ENCODE data around the gene CYP27C1. TPM values are rescaled to one million over a fixed set of nuclear protein-coding genes. Genes with fewer than 3 reads are reported as not detected.
"Not testable (repeated sequence)": the region's sequence is repeated elsewhere in the genome, so short reads cannot be mapped to it uniquely, and the experiment has no call there.

The CYP27C1 gene
- total RNA-seq, result not detected in 2 replicates

- intact Hi-C loops (cut with micrococcal nuclease), result no loop called here
Observed at GRCh38 chr2:127220102-127220767, at the start of gene CYP27C1. Gene CYP27C1, minus strand, starts transcription at chr2:127220299. Its CDS starts 29 bp downstream, at chr2:127220270.

- intact Hi-C loops (cut with micrococcal nuclease), result no loop called here
Observed at GRCh38 chr2:127261804-127262406, 41.8 kb upstream of the CYP27C1 start.

GRCh38 chr2:127259355-127259754, 39.3 kb upstream of the CYP27C1 start:
- intact Hi-C loops (cut with micrococcal nuclease), result no loop called here

GRCh38 chr2:127256866-127257265, 36.8 kb upstream of the CYP27C1 start:
- intact Hi-C loops (cut with micrococcal nuclease), result no loop called here

DNA sequence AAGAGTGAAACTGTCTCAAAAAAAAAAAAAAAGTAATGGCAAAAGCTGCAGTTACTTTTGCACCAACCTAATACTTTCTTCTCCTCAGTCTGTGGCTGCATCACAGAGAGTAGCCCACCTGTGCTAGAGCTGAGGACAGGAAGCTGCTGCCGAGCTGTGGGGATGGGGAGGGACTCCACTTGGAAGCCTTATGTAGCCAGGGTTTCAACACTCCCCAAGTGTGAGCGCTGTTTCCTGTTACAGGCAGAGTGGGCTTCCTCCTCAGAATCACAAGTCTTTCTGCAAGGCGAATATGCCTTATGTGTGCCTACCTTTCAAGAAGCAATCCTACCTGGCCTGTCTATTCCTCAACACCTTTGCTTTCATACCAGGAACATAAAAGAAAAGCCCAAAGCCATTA, 36.3 kb upstream of the CYP27C1 start:
- intact Hi-C loops (cut with micrococcal nuclease), result no loop called here

DNA sequence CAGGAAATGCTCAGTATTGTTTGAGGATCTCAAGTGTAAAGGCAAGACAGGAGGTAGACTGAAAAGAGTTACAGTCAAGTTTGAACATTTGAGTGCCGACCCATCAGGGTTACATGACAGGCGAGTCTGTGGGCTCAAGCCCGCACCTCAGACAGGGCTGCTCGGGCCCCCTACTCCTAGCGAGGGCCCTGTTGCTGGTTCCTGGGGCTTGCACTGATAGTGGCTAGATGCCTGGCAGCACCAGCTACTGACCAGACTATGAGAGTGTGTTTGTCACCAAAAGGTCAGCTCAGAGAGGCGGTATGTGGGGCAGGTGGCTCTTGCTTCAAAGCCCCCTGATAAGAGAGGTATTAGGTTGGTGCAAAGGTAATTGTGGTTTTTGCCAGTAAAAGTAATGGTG, 35.6 kb upstream of the CYP27C1 start:
- intact Hi-C loops (cut with micrococcal nuclease), result no loop called here

- intact Hi-C loops (cut with micrococcal nuclease), result no loop called here
Observed at GRCh38 chr2:127255146-127255545, 35.0 kb upstream of the CYP27C1 start.

DNA sequence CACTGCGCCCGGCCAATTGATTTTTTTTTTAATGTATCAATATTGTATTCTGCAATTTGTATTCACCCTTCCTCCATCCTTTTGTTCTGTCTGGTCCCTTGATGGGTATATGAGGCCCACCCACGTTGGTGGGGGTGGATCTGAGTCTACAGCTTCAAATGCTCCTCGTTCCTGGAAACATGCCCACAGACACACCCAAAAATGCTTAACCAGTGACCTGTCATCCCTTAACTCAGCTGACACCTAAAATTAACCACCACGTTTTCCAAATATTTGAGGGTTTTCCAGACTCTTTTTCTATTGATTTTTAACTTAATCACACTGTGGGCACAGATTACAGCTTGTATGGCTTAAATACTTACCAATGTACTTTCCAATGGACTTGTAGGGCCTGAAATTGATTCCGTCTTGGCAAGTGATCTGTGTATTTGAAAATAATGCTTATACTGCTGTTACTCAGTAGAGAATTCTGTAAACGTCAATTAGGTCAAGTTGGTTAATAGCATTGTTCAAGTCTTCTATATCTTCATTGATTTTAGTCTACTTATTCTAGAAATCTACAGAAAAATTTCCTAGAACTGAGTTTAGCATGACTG, 34.4 kb upstream of the CYP27C1 start:
- intact Hi-C loops (cut with micrococcal nuclease), result no loop called here

GRCh38 chr2:127241184-127241583, 21.1 kb upstream of the CYP27C1 start:
- intact Hi-C loops (cut with micrococcal nuclease), result not testable (repeated sequence)

- intact Hi-C loops (cut with micrococcal nuclease), result no loop called here
Observed at GRCh38 chr2:127239395-127239794, 19.3 kb upstream of the CYP27C1 start.

- intact Hi-C loops (cut with micrococcal nuclease), result not testable (repeated sequence)
Observed at GRCh38 chr2:127237768-127238167, 17.7 kb upstream of the CYP27C1 start.

DNA sequence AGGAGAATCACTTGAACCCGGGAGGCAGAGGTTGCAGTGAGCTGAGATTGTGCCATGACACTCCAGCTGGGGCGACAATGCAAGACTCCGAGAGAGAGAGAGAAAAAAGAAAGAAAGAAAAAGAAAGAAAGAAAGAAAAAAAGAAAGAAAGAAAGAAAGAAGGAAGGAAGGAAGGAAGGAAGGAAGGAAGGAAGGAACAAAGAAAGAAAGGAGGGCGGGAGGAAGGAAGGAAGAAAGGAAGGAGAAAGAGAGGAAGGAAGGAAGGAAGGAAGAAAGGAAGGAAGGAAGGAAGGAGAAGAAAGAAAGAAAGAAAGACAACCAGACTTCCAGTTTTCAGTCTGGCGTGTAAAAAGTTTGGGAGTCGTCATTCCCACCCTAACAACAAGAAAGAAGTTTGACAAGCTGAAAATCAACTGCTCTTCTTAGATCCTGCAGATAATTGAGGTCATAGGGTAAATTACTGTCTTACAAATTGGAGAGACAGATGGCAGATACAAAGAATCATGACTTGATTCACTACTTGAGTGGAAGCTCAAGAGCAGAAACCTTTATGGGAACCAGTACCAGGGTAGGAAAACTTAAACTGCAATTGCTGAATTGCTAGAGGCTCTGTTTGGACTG, 15.1 kb upstream of the CYP27C1 start:
- intact Hi-C loops (cut with micrococcal nuclease), result no loop called here

GRCh38 chr2:127233710-127234109, 13.6 kb upstream of the CYP27C1 start:
- intact Hi-C loops (cut with micrococcal nuclease), result no loop called here

DNA sequence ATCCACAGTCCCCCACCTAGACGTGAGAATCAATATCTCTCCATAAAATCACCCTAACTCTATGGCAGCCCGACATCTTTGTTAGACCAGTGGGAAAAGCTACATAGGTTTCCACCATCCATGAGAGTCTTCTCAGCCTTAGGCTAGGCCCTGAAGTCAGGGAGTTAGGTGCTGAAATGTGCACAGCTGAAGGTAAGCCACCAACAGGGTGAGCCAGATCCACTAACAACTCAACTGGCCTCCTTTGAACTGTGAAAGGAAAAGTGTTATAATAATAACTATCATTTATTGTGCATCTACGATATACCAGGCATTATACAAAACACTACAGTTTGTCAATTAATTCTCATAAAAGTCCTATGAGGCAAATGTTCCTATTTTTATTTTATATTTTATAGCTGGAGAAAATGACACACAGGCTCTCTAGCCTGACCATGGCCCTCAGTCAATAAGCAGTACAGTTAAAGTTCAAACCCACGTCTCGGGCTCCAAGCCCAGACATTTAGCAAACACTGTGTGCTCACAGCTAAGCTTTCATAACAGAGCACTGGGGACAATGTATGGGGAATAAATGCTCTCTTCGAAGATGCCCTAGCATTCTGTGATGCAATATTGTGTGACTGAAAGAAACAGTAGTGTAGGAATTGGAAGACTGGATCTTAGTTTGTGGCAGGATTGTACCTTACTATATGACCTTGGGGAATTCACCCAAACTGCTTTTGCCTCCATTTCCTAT, 11.2 kb upstream of the CYP27C1 start:
- intact Hi-C loops (cut with micrococcal nuclease), result no loop called here

DNA sequence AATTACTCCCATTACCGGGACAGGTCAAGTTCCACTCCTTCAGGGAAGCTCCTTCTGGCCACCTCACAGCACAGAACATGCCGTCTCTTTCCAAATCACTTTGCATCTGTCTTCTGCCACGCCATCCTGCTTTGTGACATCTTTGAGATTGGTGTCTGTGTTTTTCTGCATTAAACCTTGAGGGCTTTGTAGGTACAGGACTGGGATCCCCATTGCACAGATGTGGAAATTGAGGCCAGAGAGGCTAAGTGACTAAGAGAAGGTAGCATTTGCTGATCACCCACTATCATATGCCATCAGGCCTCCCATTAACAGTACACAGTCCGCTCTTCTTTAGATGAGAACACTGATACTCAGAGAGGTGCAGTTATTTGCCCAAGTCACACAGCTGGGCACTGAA, 9.5 kb upstream of the CYP27C1 start:
- intact Hi-C loops (cut with micrococcal nuclease), result no loop called here

DNA sequence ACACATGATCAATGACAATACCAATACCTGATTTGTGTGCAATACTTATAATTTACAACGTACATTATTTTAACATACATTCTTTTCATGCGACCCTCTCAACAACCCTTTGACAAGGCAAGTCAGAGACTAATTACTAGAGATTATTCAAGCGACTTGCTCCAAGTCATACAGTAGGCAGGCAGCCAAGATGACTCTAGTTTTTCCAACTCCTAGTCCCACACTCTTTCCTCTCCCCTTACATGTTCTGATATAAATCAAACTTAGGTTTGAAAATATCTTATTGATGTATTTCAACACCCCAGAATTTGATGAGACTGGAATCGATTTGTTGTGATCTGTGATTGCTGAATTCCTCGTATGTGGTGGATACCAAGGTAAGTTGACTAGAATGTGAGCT, 8.0 kb upstream of the CYP27C1 start:
- intact Hi-C loops (cut with micrococcal nuclease), result no loop called here

DNA sequence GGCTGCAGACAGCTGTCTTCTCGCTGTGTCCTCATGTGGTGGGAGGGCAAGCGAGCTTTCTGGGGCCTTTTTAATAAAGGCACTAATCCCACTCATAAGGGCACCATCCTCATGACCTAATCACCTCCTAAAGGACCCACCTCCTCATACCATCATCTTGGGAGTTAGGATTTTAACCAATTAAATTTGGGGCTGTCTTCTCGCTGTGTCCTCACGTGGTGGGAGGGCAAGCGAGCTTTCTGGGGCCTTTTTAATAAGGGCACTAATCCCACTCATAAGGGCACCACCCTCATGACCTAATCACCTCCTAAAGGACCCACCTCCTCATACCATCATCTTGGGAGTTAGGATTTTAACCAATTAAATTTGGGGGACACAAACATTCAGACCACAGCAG, 7.2 kb upstream of the CYP27C1 start:
- intact Hi-C loops (cut with micrococcal nuclease), result not testable (repeated sequence)

DNA sequence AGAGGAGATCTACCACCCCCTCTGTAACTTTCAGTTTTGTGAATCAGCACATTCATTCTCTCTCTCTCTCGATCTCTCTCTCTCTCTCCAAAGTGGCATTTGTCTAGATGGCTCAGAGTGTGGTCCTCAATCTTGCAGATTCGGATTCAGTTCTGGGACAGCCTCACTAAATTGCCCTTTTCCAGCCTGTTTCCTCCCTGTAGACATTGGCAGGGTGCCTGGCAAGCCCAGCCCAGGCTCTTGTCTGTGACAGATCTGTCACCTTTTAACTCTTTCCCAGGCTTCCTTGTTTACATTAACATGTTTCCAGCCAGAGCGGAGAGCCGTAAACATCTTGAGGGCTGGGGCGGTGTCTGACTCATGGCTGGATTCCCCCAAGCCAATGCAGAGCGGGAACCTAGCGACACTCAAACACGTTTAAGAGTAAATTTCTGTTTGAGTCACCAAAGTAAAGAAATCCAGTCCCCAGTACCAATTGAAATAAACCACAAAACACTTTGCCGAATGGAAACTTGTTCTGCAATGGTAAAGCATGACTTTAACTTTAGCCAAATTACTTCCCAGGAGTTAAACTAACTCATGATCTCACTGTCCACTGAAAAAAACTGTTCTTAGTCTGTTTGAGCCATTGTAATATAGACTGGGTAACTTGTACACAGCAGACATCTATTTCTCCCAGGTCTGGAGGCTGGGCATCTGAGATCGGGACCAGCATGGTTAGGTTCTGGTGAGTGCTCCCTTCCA, 6.6 kb upstream of the CYP27C1 start:
- intact Hi-C loops (cut with micrococcal nuclease), result no loop called here

GRCh38 chr2:127226132-127226519, 6.0 kb upstream of the CYP27C1 start:
- intact Hi-C loops (cut with micrococcal nuclease), result no loop called here

DNA sequence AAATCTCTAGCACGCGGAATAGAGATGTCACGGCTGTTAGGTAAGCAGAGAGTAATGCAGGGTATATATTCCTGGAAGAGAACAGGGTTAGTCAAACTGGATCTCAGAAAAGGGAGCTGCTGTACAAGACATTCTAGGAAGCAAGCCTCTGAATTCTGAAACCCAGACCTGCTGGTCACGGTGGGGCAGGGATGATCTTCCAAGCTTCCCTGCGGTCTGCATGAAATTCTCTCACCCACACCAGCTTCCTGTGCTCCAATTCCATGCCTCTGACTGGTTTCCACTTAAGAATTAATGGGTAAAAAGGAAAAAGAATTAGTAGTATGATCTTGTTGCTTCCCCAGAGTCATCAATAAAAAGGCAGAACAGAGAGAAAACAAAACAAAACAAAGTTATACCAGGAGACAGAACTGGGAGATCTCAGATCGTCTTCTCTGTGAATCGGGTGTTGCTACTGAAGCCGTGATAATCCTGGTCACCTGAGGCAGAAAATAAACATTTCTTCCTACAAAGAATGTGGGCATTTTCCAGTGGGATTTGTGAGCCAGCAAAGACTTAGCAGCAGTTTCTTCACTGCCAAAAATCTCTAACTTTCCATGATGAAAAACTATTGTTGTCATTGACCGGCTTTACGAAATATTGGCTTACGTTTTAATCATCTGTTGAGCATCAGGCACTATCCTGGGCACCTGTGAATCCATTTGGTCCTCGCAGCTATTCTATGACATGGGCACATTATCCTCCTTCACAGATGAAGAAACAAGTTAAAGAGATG, 5.3 kb upstream of the CYP27C1 start:
- intact Hi-C loops (cut with micrococcal nuclease), result no loop called here
